Natural killer cell (primary cell): ENCODE results near the gene TNFRSF9. TPM values are rescaled to one million over a fixed set of nuclear protein-coding genes. Genes with fewer than 3 reads are reported as not detected.

ENCODE experiments used
- ATAC-seq, 3 donors: fragments of 150-1000 bp in 2 of 3; fragments of 200-7000 bp in 1 of 3; cut with Tn5 transposase; 1 replicate in 1 of 3; 2 replicates in 2 of 3; pipeline ENCODE4 v1.10.0; 2021; ENCODE audit warnings: mild to moderate bottlenecking in 2 of 3, moderate library complexity in 2 of 3
- DNase-seq, 2 donors: peaks; one replicate each; pipeline versions ENCODE4 v3.0.0 to v3.0.0-alpha.2; 2013 to 2021; ENCODE audit warnings: mixed read lengths in 1 of 2
- H3K27ac ChIP-seq: one replicate; pipeline ENCODE4 v1.5.1; 2013; ENCODE audit warnings: mild to moderate bottlenecking, low read length
- H3K27me3 ChIP-seq: one replicate; pipeline ENCODE4 v1.6.1; 2013; ENCODE audit warnings: low read length; ENCODE audit not compliant: control insufficient read depth, insufficient read depth
- H3K36me3 ChIP-seq: one replicate; pipeline ENCODE4 v1.6.1; 2013; ENCODE audit warnings: low read length; ENCODE audit not compliant: control insufficient read depth, insufficient read depth
- H3K4me1 ChIP-seq: one replicate; pipeline ENCODE4 v1.6.1; 2013; ENCODE audit warnings: low read length; ENCODE audit not compliant: control insufficient read depth, insufficient read depth
- H3K4me3 ChIP-seq: one replicate; pipeline ENCODE4 v1.5.1; 2013; ENCODE audit warnings: low read length
- H3K9me3 ChIP-seq: one replicate; pipeline ENCODE4 v1.6.1; 2013; ENCODE audit warnings: low read length; ENCODE audit not compliant: control insufficient read depth, insufficient read depth
- H3K27ac Mint-ChIP-seq, 2 donors: one replicate each; pipeline ENCODE4 v1.8.0; 2022; ENCODE audit warnings: mild to moderate bottlenecking in 2 of 2, mixed read lengths in 2 of 2, moderate library complexity in 1 of 2
- H3K27me3 Mint-ChIP-seq, 2 donors: one replicate each; pipeline ENCODE4 v1.8.0; 2022; ENCODE audit warnings: low read depth in 2 of 2, mixed read lengths in 2 of 2
- H3K36me3 Mint-ChIP-seq: one replicate; pipeline ENCODE4 v1.8.0; 2022; ENCODE audit warnings: mixed read lengths
- H3K4me1 Mint-ChIP-seq, 2 donors: one replicate each; pipeline ENCODE4 v1.8.0; 2022; ENCODE audit warnings: mixed read lengths in 2 of 2
- H3K4me3 Mint-ChIP-seq: one replicate; pipeline ENCODE4 v1.8.0; 2022; ENCODE audit warnings: mild to moderate bottlenecking, moderate library complexity, mixed read lengths
- H3K9me3 Mint-ChIP-seq, 2 donors: one replicate each; pipeline ENCODE4 v1.8.0; 2022; ENCODE audit warnings: mixed read lengths in 2 of 2
- CTCF ChIP-seq: fragments of 200-600 bp; IDR thresholded peaks from one replicate; pipeline ENCODE4 v1.8.0; 2022; ENCODE audit warnings: antibody characterized with exemption
- WGBS: methylation state at CpG from one replicate; pipeline ENCODE4 v1.1.7; 2013; ENCODE audit warnings: missing lambda C conversion rate; ENCODE audit not compliant: insufficient coverage; 5-methylcytosine and 5-hydroxymethylcytosine counted together
- intact Hi-C: fragments of 100-400 bp; cut with micrococcal nuclease; formaldehyde crosslinking; loops from one replicate; pipeline ENCODE4 v1.14.2; 2022
- total RNA-seq, 4 donors: library from RNA; stranded (reverse); fragments of 120-200 nt in 1 of 4; gene quantifications; one replicate each; pipeline versions ENCODE4 v1.2.3 to v1.2.4, GENCODE V29; 2013 to 2022

The TNFRSF9 gene
- total RNA-seq, 3 donors from 2014 or later (not counting 1 experiment from before 2014, with no cell fraction given): 2.6 to 6.4 (median 4.2) TPM

DNA sequence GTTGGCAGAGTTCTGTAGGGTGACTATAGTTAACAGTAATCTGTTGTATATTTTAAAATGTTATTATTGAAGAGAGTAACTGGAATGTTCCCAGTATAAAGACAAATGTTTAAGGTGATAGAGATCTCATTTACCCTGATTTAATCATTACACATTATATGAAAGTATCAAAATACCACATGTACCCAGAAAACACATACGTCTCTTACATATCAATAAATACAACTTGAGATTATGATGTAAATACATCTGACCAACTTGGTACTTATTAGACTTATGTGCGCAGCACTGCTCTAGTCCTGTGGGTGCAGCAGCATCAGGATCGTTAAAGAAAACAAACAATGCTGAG, 20.2 kb upstream of the TNFRSF9 start:
- H3K4me1 ChIP-seq: peaks cover 17% of the 10 kb centered on the region
- H3K36me3 ChIP-seq: peaks cover 18% of the 10 kb centered on the region
- TF ChIP-seq CTCF: no peak
- peak overlapping the region; percentile 95 for H3K27ac ChIP-seq
- no peak for DNase-seq
- intact Hi-C loops: loop anchor here (5.0 kb wide), 2 partner anchors 44 to 59 kb away; no protein-coding TSS in a partner anchor
- ATAC-seq: peak in 1 of 3 donors; percentile 48
- H3K4me3 Mint-ChIP-seq: peak overlapping the region; percentile 98
- H3K27me3 Mint-ChIP-seq: no peaks in the 10 kb centered on the region
- H3K4me3 ChIP-seq: peak overlapping the region; percentile 79
- no peaks in the 10 kb centered on the region for H3K9me3 ChIP-seq
- peak overlapping the region; percentile 98 for H3K27ac Mint-ChIP-seq
- H3K36me3 Mint-ChIP-seq: no peaks in the 10 kb centered on the region
- H3K9me3 Mint-ChIP-seq: no peaks in the 10 kb centered on the region
- H3K4me1 Mint-ChIP-seq: peaks cover 24 to 30% of the 10 kb centered on the region in 2 donors
- 0% methylated on average over 2 of the region's 3 CpGs for WGBS
- H3K27me3 ChIP-seq: no peaks in the 10 kb centered on the region

DNA sequence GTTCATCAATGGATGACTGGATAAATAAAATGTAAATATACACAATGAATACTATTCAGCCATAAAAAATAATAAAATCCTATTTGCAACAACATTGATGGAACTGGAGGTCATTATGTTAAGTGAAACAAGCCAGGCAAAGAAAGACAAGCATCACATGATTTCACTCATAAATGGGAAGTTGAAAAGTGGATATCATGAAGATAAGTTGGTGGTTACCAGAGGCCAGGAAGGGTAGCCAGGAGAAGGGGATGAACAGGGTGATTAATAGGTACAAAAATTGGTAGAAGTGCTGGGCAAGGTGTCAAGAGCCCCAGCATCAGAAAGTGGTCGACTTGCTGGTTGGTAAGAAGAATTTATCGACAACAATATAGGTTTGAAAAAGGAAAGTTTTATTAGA, 19.5 kb upstream of the TNFRSF9 start:
- peak overlapping the region; percentile 98 for H3K4me3 Mint-ChIP-seq
- 91% methylated on average over 2 of the region's 2 CpGs for WGBS
- H3K27ac Mint-ChIP-seq: peak overlapping the region; percentile 98
- TF ChIP-seq CTCF: no peak
- Histone ChIP-seq H3K27me3 (no peaks in the 10 kb centered on the region), H3K9me3 (no peaks in the 10 kb centered on the region), H3K4me3 (no peak overlapping the region), H3K27ac (peak overlapping the region; percentile 95), H3K4me1 (peaks cover 17% of the 10 kb centered on the region), H3K36me3 (peaks cover 11% of the 10 kb centered on the region)
- H3K4me1 Mint-ChIP-seq: peaks cover 24 to 34% of the 10 kb centered on the region in 2 donors
- no peaks in the 10 kb centered on the region for H3K27me3 Mint-ChIP-seq
- H3K9me3 Mint-ChIP-seq: no peaks in the 10 kb centered on the region
- ATAC-seq (no peak), DNase-seq (no peak)
- intact Hi-C loops: loop anchor here (5.0 kb wide), 2 partner anchors 43 to 58 kb away; no protein-coding TSS in a partner anchor
- H3K36me3 Mint-ChIP-seq: no peaks in the 10 kb centered on the region

- no peaks in the 10 kb centered on the region for H3K27me3 Mint-ChIP-seq
- WGBS: 90% methylated on average over 10 of the region's 10 CpGs
Measured at GRCh38 chr1:7956218-7957032, 15.8 kb upstream of the TNFRSF9 start.

More at GRCh38 chr1:7956218-7957032, 15.8 kb upstream of the TNFRSF9 start:
- Histone ChIP-seq H3K4me3 (no peak overlapping the region), H3K9me3 (no peaks in the 10 kb centered on the region), H3K27ac (no peak overlapping the region), H3K4me1 (peaks cover 23% of the 10 kb centered on the region), H3K36me3 (no peaks in the 10 kb centered on the region), H3K27me3 (no peaks in the 10 kb centered on the region)
- intact Hi-C loops: no loop called here
- H3K4me3 Mint-ChIP-seq: peak overlapping the region; percentile 73
- H3K36me3 Mint-ChIP-seq: no peaks in the 10 kb centered on the region
- peaks cover 27 to 32% of the 10 kb centered on the region in 2 donors for H3K4me1 Mint-ChIP-seq
- peak overlapping the region; percentile 66 to 85 for H3K27ac Mint-ChIP-seq
- H3K9me3 Mint-ChIP-seq: no peaks in the 10 kb centered on the region
- DNase-seq (no peak), ATAC-seq (no peak)
- TF ChIP-seq CTCF: no peak
